Measurements from ENCODE around the gene KLHL29. TPM values are rescaled to one million over a fixed set of nuclear protein-coding genes. Genes with fewer than 3 reads are reported as not detected.

The KLHL29 gene
- polyA plus RNA-seq, 1 of the 3 experiments (the other 2 are of a cell fraction): 4.6 TPM

DNA sequence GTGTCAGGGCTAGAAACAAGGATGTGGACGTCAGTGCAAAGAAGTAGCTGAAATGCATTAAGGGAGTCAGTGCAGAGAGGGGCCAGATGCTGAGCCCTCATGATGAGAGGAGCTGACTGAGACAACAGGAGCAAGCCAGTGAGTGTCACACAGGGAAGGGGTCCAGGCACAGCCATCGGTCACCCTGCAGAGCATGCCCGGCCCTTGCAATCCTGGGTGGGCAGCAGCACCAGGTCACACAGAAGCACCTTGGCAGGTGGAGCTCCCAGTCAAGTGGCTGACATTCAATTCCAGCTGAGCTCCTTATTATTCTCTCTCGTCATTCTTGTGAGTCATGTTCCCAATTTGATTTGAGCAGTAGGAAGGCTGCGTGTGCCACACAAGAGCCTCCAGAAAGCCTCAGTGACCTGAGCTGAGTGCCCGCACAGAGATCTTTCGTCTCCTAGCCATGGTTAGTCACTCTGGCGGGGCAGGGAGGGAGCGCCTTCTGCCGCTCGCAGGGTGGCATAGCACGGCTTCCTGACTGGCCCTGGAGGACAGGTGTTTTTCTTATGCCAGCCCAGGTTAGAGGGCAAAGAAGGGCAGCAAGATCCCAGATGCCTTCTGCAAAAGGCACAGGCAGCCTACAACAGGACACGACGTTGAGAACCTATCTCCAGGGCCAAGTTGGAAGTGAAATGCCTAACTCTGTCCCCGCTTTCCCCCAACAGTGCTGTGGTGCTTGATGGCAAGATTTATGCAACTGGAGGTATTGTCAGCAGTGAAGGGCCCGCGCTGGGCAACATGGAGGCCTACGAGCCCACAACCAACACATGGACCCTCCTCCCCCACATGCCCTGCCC lies 321.0 kb downstream of the KLHL29 start:
- H3K27ac ChIP-seq (ENCODE audit: low read depth in 2 of 2, low read length in 1 of 2): no peak overlapping the region
- no peaks in the 10 kb centered on the region for H3K9me3 ChIP-seq
- no peak overlapping the region for H2AFZ ChIP-seq (ENCODE audit: low read depth)
- H4K20me1 ChIP-seq (ENCODE audit: insufficient read depth): no peaks in the 10 kb centered on the region
- H3K9ac ChIP-seq: no peak overlapping the region
- H3K4me1 ChIP-seq (ENCODE audit: control insufficient read depth in 1 of 2, insufficient read depth in 2 of 2, low read depth in 1 of 2, low read length in 1 of 2): peaks cover 0 to 13% of the 10 kb centered on the region in 2 experiments; a peak in 1 of 4 replicates
- DNase-seq: no peak
- H3K36me3 ChIP-seq (replicated peaks in 1 of 2; ENCODE audit: control insufficient read depth in 1 of 2, insufficient read depth in 2 of 2, low read length in 1 of 2): peaks cover 0 to 26% of the 10 kb centered on the region in 2 experiments
- no peaks in the 10 kb centered on the region for H3K9me2 ChIP-seq
- H3K4me2 ChIP-seq: no peak overlapping the region
- no peaks in the 10 kb centered on the region for H3K27me3 ChIP-seq (ENCODE audit: insufficient read depth)
- no peak for TF ChIP-seq RFX5 (IDR thresholded peaks at IDR 0.05; ENCODE audit: low read length)
- no peak for TF ChIP-seq NFIC (IDR thresholded peaks at IDR 0.05; ENCODE audit: borderline replicate concordance)
- H3F3A ChIP-seq (replicated peaks; ENCODE audit: insufficient read depth): no peaks in the 10 kb centered on the region
- ChIA-PET POLR2A (no interaction called here), CTCF (interaction anchor here (1.3 kb wide), 1 partner anchor 69 kb away, joined by 4 read pairs; no protein-coding TSS in a partner anchor)
- 96% methylated on average over 16 of the region's 18 CpGs for WGBS (ENCODE audit: low lambda C conversion rate)
- no peak overlapping the region for H3K4me3 ChIP-seq (ENCODE audit: low read depth in 2 of 2, low read length in 1 of 2)
- no peaks in the 10 kb centered on the region for H3K79me2 ChIP-seq (ENCODE audit: insufficient read depth)

DNA sequence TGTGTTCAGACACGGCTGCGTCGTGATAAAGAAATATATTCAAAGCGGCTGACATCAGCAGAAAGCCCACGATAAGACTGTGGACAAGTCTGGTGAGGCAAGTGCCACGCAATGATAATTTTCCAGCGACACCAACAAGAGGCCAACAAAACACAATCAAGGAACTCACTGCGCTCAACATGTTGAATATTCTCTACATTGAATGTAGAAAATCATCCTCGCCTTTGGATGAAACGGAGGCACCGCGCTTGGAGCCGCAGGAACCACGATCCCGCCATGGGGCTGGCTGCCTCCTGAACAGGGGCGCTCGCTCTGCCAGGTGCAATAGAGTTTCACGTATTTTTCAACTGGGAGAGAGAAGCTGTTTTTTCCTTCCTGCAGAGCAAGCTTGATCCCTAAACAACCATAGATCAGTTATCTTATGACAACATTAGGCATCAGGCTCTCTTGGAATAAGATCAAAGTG lies 321.7 kb downstream of the KLHL29 start:
- no peak overlapping the region for H3K4me3 ChIP-seq (ENCODE audit: low read depth in 2 of 2, low read length in 1 of 2)
- no peak for TF ChIP-seq FOXM1 (IDR thresholded peaks at IDR 0.05; ENCODE audit: low read depth)
- TF ChIP-seq RFX5 (IDR thresholded peaks at IDR 0.05; ENCODE audit: low read length): no peak
- TF ChIP-seq RXRA (IDR thresholded peaks at IDR 0.05; ENCODE audit: borderline replicate concordance, low read depth): no peak
- TF ChIP-seq, protein P1, sequence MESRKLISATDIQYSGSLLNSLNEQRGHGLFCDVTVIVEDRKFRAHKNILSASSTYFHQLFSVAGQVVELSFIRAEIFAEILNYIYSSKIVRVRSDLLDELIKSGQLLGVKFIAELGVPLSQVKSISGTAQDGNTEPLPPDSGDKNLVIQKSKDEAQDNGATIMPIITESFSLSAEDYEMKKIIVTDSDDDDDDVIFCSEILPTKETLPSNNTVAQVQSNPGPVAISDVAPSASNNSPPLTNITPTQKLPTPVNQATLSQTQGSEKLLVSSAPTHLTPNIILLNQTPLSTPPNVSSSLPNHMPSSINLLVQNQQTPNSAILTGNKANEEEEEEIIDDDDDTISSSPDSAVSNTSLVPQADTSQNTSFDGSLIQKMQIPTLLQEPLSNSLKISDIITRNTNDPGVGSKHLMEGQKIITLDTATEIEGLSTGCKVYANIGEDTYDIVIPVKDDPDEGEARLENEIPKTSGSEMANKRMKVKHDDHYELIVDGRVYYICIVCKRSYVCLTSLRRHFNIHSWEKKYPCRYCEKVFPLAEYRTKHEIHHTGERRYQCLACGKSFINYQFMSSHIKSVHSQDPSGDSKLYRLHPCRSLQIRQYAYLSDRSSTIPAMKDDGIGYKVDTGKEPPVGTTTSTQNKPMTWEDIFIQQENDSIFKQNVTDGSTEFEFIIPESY (IDR thresholded peaks at IDR 0.05; ENCODE audit: borderline replicate concordance, low read depth): no peak
- no peak for TF ChIP-seq POLR2AphosphoS5 (IDR thresholded peaks at IDR 0.05; ENCODE audit: low read depth, low read length)
- no peak for TF ChIP-seq SMC3 (IDR thresholded peaks at IDR 0.05; ENCODE audit: low read depth, low read length)
- TF ChIP-seq JUND (IDR thresholded peaks at IDR 0.05): no peak
- TF ChIP-seq EZH2phosphoT487 (IDR thresholded peaks at IDR 0.05; ENCODE audit: borderline replicate concordance, low read depth): no peak
- no peak for TF ChIP-seq MEF2A (IDR thresholded peaks at IDR 0.05; ENCODE audit: borderline replicate concordance, low read depth)
- TF ChIP-seq MXI1 (IDR thresholded peaks at IDR 0.05; ENCODE audit: low read depth, low read length): no peak
- TF ChIP-seq, protein P2, sequence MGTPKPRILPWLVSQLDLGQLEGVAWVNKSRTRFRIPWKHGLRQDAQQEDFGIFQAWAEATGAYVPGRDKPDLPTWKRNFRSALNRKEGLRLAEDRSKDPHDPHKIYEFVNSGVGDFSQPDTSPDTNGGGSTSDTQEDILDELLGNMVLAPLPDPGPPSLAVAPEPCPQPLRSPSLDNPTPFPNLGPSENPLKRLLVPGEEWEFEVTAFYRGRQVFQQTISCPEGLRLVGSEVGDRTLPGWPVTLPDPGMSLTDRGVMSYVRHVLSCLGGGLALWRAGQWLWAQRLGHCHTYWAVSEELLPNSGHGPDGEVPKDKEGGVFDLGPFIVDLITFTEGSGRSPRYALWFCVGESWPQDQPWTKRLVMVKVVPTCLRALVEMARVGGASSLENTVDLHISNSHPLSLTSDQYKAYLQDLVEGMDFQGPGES (IDR thresholded peaks at IDR 0.05; ENCODE audit: low read depth, low read length): no peak
- TF ChIP-seq, protein P3, sequence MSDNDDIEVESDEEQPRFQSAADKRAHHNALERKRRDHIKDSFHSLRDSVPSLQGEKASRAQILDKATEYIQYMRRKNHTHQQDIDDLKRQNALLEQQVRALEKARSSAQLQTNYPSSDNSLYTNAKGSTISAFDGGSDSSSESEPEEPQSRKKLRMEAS (IDR thresholded peaks at IDR 0.05; ENCODE audit: low read depth): no peak
- TF ChIP-seq, protein P4, sequence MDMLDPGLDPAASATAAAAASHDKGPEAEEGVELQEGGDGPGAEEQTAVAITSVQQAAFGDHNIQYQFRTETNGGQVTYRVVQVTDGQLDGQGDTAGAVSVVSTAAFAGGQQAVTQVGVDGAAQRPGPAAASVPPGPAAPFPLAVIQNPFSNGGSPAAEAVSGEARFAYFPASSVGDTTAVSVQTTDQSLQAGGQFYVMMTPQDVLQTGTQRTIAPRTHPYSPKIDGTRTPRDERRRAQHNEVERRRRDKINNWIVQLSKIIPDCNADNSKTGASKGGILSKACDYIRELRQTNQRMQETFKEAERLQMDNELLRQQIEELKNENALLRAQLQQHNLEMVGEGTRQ (IDR thresholded peaks at IDR 0.05; ENCODE audit: borderline replicate concordance, low read depth, low read length): no peak
- TF ChIP-seq YY1 (IDR thresholded peaks at IDR 0.05; ENCODE audit: low read depth): no peak
- no peak for TF ChIP-seq TEAD4 (IDR thresholded peaks at IDR 0.05; ENCODE audit: borderline replicate concordance, insufficient read depth)
- no peak for TF ChIP-seq TAF1 (IDR thresholded peaks at IDR 0.05; ENCODE audit: borderline replicate concordance, low read depth, low read length)
- H4K20me1 ChIP-seq (ENCODE audit: insufficient read depth): no peaks in the 10 kb centered on the region
- H3K9me3 ChIP-seq: no peaks in the 10 kb centered on the region
- H3K9me2 ChIP-seq: no peaks in the 10 kb centered on the region
- no peaks in the 10 kb centered on the region for H3F3A ChIP-seq (replicated peaks; ENCODE audit: insufficient read depth)
- no peak overlapping the region for H3K27ac ChIP-seq (ENCODE audit: low read depth in 2 of 2, low read length in 1 of 2)
- H3K36me3 ChIP-seq (replicated peaks in 1 of 2; ENCODE audit: control insufficient read depth in 1 of 2, insufficient read depth in 2 of 2, low read length in 1 of 2): peaks cover 0 to 26% of the 10 kb centered on the region in 2 experiments
- no peak for DNase-seq
- H3K27me3 ChIP-seq (ENCODE audit: insufficient read depth): no peaks in the 10 kb centered on the region
- ChIA-PET POLR2A (no interaction called here), CTCF (interaction anchor here (0.9 kb wide), 1 partner anchor 8 kb away, joined by 3 read pairs; no protein-coding TSS in a partner anchor)
- H2AFZ ChIP-seq (ENCODE audit: low read depth): no peak overlapping the region
- WGBS (ENCODE audit: low lambda C conversion rate): 98% methylated on average over 18 of the region's 18 CpGs
- peaks cover 0 to 13% of the 10 kb centered on the region in 2 experiments; a peak in 1 of 4 replicates for H3K4me1 ChIP-seq (ENCODE audit: control insufficient read depth in 1 of 2, insufficient read depth in 2 of 2, low read depth in 1 of 2, low read length in 1 of 2)
- no peak overlapping the region for H3K4me2 ChIP-seq
- H3K9ac ChIP-seq: no peak overlapping the region
- no peaks in the 10 kb centered on the region for H3K79me2 ChIP-seq (ENCODE audit: insufficient read depth)

Measured in SK-N-SH (cell line).